ENCODE measurements around the gene SLC9A5.

SLC9A5 gene

GRCh38 chr16:67202956-67203493 is 45.8 kb upstream of the SLC9A5 start:
- no peak for TF ChIP-seq CTCF (IDR thresholded peaks at IDR 0.05)

GRCh38 chr16:67204076-67204475 is 44.7 kb upstream of the SLC9A5 start:
- no peak for TF ChIP-seq CTCF (IDR thresholded peaks at IDR 0.05)

- TF ChIP-seq CTCF (IDR thresholded peaks at IDR 0.05) = no peak
Observed at GRCh38 chr16:67206129-67206837, 42.5 kb upstream of the SLC9A5 start.

- TF ChIP-seq CTCF (IDR thresholded peaks at IDR 0.05) = no peak
Observed at GRCh38 chr16:67206838-67207248, 41.9 kb upstream of the SLC9A5 start.

GRCh38 chr16:67207249-67208091 is 41.3 kb upstream of the SLC9A5 start:
- no peak for TF ChIP-seq CTCF (IDR thresholded peaks at IDR 0.05)

GRCh38 chr16:67208154-67208896 is 40.5 kb upstream of the SLC9A5 start:
- no peak for TF ChIP-seq CTCF (IDR thresholded peaks at IDR 0.05)

- TF ChIP-seq CTCF (IDR thresholded peaks at IDR 0.05) = no peak
Observed at GRCh38 chr16:67209565-67209964, 39.2 kb upstream of the SLC9A5 start.

Measured in LNCAP (cell line).